HG03159 (cell line): ENCODE measurements around the gene MVB12A.

Experiments
- ATAC-seq: cut with Tn5 transposase; IDR thresholded peaks from one replicate; pipeline ENCODE4 v1.9.1; 2021; ENCODE audit warnings: mild to moderate bottlenecking, moderate library complexity; ENCODE audit not compliant: unreplicated experiment

Gene MVB12A

DNA sequence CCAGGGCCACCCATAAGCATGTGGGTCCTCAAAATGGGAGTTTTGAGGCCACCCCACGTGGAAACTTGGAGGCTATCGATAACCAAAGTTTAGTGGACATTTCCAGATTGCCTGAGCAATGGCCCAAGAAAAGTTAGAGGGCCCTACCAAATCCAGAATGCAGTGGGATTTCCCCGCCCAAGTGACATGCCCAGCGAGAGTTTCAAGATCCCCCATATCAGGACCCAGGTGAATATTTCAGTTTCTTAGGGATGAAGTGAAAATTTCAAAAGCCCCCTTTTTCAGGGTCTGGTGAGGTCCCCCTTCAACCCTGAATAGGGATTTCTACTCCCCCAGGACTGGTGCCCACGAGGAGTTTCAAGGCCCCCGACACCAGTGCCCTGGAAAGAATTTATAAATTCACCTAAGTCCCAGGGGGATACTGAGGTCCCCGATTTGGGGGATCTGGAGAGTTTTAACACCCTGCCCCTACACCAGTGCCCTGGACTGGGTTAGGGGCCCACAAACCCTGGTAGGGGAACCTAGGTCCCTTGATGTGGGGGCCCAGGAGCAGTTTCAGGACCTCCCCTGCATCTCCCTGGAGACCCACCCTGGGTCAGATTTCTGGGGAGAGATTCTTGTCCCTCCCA lies 15.1 kb upstream of the MVB12A start:
- ATAC-seq = peak; percentile 1

- peak; percentile 74 for ATAC-seq
These were observed 14.4 kb upstream of the MVB12A start, which contains the start of gene BST2 for GRCh38 chr19:17405250-17406045. Gene BST2 (minus strand): TSS chr19:17405630. CDS start chr19:17405575, 55 bp downstream.

GRCh38 chr19:17406046-17406886 lies 13.6 kb upstream of the MVB12A start:
- ATAC-seq = peak; percentile 4

- no peak for ATAC-seq
These were observed 13.0 kb upstream of the MVB12A start for GRCh38 chr19:17406887-17407196.

- no peak for ATAC-seq
These were observed 9.9 kb upstream of the MVB12A start for GRCh38 chr19:17409990-17410389.

GRCh38 chr19:17411801-17412200 lies 8.0 kb upstream of the MVB12A start:
- ATAC-seq = no peak

DNA sequence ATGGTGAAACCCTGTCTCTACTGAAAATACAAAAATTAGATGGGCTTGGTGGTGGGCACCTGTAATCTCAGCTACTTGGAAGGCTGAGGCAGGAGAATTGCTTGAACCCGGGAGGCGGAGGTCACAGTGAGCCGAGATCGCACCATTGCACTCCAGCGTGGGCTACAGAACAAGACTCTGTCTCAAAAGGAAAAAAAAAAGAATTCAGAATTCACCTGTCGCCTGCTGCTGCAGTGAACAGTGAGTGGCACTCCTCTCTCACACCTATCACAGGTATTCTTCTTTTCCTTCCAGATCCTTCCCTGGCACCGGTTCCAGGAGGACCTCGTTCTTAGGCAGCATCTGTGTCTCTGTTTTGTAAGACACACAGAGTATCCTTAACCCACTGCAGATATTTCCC lies 5.8 kb upstream of the MVB12A start:
- ATAC-seq = no peak

GRCh38 chr19:17415121-17415520 lies 4.7 kb upstream of the MVB12A start:
- no peak for ATAC-seq

DNA sequence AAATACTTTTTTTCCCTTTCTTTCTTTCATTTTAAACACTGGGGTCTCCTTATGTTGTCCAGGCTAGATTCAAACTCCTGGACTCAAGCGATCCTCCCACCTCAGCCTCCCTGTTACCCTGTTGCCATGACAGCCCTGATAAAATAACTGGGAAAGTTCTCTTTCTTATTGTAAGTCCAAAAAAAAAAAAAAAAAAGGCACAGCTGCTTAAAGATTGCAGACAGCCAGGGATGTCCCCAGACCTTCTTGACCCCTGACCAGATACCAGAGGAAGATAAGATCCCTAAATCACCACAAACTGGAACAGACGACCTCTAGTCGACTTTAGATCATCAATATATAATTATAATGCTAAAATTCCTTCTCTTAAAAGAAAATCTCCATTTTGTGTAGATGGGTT lies 1.1 kb upstream of the MVB12A start:
- no peak for ATAC-seq

DNA sequence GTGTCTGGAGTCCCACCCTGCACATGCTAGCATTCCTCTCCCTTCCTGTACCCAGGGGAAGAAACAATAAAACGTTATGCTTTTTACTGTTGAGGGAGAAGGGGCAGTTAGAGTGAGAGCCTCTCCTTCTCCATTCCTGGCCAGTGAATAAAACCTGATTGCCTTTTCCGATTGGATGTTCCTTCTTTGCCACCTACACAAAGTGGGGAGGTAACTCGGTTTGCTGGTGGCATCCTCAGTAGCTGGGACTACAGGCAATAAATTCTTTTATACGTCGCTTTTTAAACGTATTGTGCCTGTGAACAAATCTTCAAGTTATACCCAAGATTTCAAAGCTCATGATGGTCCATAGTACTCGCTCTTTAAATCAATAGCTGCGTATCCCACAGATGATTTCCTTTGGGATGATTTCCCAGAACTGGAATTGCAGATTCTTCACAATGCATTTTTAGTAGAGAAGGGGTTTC lies 660 bp upstream of the MVB12A start:
- no peak for ATAC-seq

GRCh38 chr19:17420475-17420924 lies 653 bp downstream of the MVB12A start:
- peak; percentile 11 for ATAC-seq

GRCh38 chr19:17421942-17422341 lies 2.1 kb downstream of the MVB12A start:
- no peak for ATAC-seq

DNA sequence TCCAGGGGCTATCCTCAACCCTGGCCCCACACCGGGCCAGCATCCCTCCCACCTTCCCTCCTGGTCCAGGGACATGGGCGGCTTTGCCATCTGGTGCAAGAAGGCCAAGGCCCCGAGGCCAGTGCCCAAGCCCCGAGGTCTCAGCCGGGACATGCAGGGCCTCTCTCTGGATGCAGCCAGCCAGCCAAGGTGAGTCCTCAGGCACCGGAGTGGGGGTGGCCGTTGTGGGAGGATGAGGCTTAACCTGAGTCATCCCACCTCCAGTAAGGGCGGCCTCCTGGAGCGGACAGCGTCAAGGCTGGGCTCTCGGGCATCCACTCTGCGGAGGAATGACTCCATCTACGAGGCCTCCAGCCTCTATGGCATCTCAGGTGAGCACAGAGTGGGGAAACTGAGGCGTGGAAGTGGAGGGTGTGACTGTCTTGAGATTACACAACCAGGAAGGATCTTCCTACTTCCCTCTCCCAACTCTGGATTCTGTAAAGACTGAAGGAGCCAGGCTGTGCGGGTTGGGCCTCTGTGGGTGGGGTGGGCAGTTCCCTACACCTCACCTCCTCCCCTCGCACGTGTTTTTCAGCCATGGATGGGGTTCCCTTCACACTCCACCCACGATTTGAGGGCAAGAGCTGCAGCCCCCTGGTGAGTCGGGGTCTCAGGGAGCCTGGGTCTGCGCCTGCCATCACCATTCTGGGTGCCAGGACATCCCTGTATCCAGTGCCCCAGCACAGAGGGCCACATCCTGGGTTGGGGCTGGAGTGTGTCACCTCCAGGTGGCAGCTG lies 3.8 kb downstream of the MVB12A start:
- no peak for ATAC-seq

DNA sequence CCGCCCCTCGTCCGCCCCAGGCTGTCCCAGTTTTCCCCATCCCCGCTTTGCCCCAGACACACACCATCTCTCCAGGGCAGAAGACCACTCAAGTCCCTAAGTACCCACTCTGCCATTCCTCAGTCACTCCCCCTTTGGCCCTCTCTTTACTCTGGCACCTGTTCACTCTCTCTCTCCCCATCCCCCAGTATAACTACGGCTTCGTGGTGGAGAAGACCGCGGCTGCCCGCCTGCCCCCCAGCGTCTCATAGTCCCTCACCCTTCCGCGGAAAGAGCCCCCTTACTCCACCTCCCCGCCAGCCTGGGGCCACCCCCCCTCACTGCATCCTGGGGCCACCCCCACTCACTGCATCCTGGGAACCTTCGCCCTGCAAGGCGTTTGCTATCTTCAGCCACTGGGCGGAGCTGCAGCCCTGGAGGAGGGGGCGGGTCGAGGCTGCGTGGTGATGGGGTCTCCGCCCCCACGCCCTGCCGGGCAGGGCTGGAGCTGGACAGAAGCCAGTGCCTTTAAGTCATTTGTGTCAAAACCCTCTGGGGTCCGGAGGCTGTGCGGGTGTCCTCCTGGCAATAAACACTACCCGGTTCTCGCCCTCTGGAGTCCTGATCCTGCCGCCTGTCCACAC lies 5.0 kb downstream of the MVB12A start:
- no peak for ATAC-seq

GRCh38 chr19:17429641-17430113 lies 9.8 kb downstream of the MVB12A start:
- no peak for ATAC-seq

- ATAC-seq = no peak
These were observed 11.6 kb downstream of the MVB12A start for GRCh38 chr19:17431417-17431816.

DNA sequence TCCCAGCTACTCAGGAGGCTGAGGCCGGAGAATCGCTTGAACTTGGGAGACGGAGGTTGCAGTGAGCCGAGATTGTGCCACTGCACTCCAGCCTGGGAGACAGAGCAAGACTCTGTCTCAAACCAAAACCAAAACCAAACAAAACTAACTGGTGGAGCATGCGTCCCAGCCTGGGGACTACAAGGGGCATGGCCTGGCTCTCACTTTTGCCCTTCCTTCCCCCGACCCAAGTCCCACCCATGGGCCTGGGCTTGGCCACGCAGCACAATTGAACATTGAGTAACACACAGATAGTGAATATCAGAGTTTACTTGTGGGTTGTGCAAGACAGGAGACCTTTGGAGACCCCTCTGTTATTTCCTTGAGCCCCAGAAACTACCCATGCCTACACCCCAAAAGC lies 15.4 kb downstream of the MVB12A start:
- ATAC-seq = no peak

DNA sequence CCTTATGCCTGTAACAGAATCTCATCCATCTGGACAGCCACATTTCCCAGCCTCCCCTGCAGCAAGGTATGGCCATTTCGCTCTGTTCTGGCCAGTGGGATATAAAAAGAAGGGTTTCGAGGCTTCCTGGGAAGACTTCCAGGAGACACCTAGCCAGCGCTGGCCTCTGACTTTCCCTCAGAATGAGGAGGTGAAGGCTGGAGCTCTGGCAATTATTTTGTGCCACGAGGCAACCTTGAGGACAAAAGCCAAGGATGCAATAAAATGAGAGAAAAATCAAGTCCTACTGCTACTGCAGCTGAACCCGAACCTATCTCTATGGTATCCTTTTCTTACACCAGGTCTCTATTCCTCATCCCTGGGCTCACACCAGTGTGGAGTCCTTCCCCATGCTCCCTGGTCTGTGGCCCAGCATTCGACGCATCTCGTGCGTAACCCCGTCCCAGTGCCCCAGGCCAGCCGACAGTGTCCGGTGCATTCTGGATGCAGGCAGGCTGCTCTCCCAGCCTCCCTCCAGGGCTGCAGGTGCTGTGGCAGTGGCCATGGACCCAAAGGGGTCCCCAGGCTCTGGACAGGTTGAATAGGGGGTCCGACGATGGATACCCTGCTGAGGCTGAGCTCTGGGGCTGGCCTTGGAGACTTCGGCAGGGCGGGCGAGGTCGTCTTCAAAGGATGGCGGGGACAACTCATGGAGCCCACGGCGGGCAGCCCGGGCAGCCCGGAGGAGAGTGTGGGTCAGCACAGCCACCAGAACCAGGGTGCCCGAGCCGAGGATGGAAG lies 16.4 kb downstream of the MVB12A start:
- no peak for ATAC-seq

DNA sequence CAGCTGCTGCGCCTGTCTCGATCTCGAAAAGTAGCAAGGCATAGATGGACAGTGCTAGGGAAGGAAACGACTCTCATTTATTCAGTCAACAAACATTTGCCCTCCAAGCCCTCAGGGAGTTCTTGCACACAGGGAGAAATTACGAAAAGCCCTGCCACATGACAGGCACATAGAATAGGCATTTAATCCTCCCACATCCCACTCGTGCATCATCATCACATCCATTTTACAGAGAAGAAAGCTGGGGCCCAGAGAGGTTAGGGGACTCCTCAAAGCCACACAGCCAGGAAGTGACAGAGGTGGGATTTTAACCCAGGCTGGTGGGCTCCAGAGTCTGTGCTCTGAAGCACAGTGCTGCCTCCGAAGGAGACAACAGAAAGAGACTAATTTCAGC lies 17.0 kb downstream of the MVB12A start:
- no peak for ATAC-seq
